Stimulated activated CD8-positive, alpha-beta memory T cell treated with anti-CD3 and anti-CD28 coated beads, Interleukin-15, amount 100 ng/mL, for 48 hours (primary cell): ENCODE data around the gene HSFX2.
"Not testable (repeated sequence)": the region's sequence is repeated elsewhere in the genome, so short reads cannot be mapped to it uniquely, and the experiment has no call there.

ENCODE experiments used
- DNase-seq, 2 donors: peaks; one replicate each; pipeline ENCODE4 v3.0.0-alpha.2; 2020; ENCODE audit warnings: low read depth in 2 of 2

HSFX2 gene

GRCh38 chrX:149590993-149591392, 4.1 kb downstream of the HSFX2 start:
- DNase-seq = not testable (repeated sequence)

DNA sequence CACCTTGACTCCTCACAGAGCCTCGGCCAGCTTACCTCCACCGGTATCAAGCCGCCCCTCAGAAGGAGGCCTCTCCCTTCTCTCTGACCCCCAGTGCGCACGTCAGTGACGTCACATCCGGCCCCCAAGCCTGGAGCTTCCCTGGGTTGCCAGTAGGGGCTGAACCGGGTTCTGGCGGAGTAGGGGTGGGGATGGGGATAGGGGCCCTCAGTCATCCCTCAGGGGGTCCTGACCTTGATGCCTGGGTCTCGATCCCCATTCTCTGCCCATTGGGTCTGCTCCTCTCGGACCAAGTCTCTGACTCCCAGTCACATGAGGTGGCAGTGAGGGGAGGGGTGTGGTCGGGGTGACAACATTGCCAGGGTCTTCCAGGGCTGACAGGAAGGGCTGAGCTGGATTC, 7.8 kb downstream of the HSFX2 start, which contains the start of gene MAGEA9B:
MAGEA9B (minus strand) TSS at position 101 of the 400 bp plus-strand sequence. CDS start 4,280 bp downstream, outside the sequence.
- not testable (repeated sequence) for DNase-seq

- DNase-seq = not testable (repeated sequence)
Measured at GRCh38 chrX:149585631-149586030, 9.5 kb downstream of the HSFX2 start.

DNA sequence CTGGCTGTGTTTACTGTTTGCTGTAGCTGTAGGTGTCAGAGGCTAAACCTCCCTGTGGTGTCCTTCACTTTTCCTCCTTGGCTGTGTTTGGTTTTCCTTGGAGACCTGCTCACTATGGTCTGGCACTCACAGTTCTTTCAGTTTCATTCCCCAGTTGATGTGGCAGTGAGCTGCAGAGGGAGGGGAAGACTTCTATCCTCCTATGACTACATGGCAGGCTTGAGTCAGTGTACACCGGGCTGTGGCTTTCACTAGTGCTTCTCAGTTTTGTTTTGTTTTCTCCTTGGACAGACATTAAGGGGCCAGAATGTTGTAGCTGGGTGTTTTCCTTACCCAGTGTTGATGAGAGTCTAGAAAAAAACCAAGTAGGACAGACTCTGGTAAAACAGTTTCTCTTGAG, 21.7 kb downstream of the HSFX2 start:
- not testable (repeated sequence) for DNase-seq

GRCh38 chrX:149572743-149573142, 22.4 kb downstream of the HSFX2 start:
- no peak for DNase-seq

DNA sequence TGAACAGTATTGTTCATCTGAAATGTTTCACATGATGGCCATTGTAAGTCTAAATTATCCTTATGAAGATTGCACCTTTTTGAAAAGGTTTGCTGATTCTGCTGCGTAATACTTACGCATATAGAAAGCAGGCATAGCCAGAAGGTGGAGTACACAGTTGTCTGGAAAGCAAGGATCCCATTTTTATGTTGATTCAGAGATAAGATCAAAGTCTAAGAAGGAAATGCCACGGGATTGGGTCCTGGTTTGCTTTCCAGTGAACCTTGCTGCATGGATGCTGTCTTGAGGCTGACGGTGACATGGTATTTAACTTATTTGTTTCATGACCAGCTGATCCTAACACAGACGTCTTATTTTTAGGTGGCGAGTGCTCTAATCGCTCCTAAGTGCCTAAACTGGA, 23.3 kb downstream of the HSFX2 start:
- no peak for DNase-seq

GRCh38 chrX:149570668-149571067, 24.4 kb downstream of the HSFX2 start:
- no peak for DNase-seq

- no peak for DNase-seq
Measured at GRCh38 chrX:149569770-149570169, 25.3 kb downstream of the HSFX2 start.

DNA sequence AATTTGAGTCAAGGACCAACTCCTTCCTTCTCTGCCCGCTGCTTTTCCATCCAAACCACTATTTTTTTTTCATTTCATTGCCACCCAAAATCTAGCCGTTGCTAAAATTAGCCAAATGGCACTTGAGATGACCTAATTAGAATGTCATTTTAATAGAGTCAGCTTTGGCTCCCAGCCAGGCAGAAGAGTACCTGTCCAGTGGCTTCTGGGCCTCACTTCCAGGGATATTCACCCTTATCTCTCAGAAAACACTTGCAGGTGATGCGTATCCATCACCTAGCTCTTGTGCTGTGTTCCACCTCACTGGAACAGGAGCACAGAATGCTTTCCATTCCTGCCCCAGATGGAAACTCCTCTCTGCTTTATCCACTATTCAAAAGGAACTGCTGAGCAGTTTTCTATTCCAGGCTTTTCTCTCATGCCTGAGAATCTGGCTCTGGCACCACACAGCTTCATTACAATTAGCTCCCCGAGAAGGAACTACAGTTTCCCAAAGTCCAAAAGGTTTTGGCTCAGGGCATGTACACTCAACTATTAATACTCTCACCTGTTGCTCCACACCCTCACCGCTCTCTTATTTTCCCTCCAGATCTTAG, 26.3 kb downstream of the HSFX2 start:
- no peak for DNase-seq

DNA sequence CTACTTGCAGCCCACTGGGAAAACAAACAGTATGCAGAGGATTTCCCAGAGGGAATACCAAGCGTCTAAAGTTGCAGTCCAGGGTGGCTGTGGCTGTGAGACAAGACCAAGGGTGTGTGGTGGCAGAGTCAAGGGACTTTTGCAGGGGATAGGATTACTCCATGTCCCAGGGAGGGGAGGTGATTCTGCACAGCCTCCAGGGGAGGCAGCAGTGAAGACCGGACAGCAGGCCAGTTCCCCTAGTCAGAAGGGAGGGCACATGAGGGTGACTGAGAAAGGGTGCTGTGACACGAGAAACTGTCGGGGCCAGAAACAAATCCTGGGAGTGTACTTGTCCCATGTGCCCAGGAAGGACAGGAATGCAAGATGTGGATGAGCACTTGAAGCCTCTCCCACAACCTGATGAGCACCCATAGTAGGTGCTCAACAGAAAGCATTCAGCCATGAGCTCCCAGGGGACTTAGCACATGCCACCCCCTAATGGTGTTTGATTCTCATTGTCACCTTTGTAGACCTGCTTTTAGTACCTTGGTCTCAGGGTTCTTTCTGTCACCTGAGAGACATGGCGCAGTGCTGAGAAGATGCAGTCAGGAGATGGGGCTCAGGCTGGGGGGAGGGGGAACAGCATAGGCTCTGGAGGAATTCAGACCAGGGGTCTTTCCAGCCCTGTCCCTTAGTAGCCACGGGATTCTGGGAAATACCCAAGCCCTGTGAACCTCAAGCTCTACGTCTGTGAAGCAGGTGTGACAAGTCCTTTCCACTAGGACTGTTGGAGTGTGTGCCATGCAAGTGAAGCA, 27.3 kb downstream of the HSFX2 start:
- DNase-seq = no peak

- DNase-seq = no peak
Measured at GRCh38 chrX:149563359-149563758, 31.8 kb downstream of the HSFX2 start.

GRCh38 chrX:149555251-149555650, 39.9 kb downstream of the HSFX2 start:
- DNase-seq = not testable (repeated sequence)

DNA sequence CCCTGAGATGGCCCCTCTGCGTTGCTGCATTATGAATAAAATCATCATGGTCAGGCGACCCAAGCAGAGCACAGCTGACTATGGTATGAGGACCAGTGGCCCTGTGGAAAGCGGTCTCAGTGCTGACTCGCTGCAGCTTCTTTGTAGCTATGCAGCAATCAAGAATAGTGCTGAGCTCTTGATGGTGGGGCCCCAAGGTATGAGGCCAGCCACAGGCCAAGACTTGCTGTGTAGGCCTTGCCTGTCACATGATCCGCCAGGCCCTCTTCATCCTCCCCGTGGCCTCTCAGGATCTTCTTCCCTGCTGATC, 43.2 kb downstream of the HSFX2 start:
- DNase-seq = not testable (repeated sequence)

- DNase-seq = not testable (repeated sequence)
Measured at GRCh38 chrX:149551245-149551938, 43.7 kb downstream of the HSFX2 start.

DNA sequence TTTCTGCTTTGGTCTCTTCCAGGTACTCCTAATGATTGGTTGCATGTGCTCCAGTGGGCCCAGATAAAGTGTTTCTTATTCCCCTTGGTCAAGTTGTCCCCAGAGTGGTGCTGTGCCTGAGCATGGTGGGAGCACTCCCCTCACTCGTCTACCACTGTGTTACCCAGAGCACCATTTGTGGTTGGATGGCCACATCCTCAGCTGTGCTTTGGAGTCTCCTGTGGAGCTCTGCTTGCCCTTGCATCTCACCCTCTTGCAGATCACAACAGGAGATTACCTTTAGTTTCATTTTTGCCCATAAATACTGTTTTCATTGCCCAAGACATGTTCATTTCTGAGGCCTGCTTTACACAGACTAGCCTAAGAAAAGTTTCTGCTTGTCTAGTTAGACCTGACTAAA, 44.7 kb downstream of the HSFX2 start:
- DNase-seq = not testable (repeated sequence)

- not testable (repeated sequence) for DNase-seq
Measured at GRCh38 chrX:149549701-149550100, 45.4 kb downstream of the HSFX2 start, which contains the start of gene HSFX3. HSFX3 (minus strand) TSS chrX:149549924; CDS start chrX:149549852, 72 bp downstream.

DNA sequence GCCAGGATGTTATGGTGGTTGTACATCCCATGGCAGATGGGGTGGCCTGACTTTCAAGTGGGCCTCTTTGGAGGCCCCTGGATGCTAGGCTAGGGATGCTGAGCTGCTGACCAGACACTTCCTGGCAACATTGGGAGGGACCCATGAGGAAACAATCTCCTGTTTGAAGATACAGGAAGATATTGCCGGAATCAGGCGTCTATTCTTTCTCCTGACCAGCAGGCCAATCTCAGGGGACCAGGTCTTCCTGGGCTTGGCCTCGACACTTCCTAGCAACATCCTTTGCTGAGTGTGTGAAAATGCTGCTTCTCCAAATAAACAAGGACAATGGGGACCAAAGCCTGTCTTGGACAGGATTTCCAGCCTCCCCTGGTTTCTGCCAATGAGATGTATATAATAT, 47.3 kb downstream of the HSFX2 start:
- DNase-seq = not testable (repeated sequence)

DNA sequence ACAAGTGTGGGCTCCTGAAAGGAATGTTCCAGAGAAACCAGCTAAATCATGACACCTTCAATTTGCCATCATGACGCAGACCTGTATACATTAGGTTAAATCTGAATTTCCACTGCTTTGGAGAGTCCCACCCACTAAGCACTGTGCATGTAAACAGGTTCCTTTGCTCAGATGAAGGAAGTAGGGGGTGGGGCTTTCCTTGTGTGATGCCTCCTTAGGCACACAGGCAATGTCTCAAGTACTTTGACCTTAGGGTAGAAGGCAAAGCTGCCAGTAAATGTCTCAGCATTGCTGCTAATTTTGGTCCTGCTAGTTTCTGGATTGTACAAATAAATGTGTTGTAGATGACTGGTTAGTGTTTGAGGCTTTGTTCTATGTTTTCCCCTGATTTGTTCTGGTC, 48.2 kb downstream of the HSFX2 start:
- DNase-seq = not testable (repeated sequence)

- DNase-seq = not testable (repeated sequence)
Measured at GRCh38 chrX:149545545-149546543, 49.3 kb downstream of the HSFX2 start.
